ENCODE data around the gene FANCD2. TPM values are rescaled to one million over a fixed set of nuclear protein-coding genes. Genes with fewer than 3 reads are reported as not detected.

Gene FANCD2
- total RNA-seq, 1 experiment from 2014 or later = 74.9 TPM

DNA sequence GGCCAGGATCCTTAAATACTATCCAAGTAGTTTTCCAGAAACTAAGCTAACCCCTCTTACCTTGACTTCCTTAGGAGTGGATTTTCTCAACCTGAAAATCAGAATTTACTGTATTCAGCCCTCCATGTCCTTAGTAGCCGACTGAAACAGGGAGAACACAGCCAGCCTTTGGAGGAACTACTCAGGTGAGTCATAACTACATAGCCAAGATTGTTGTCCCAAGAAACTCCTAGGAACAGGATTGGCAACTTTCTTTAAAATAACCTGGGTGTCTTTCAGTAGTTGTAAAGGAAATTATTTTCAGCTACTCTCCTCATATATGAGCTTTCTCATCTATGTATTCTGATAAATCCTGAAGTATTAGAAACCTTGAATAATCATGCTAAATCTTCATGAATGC, 59.5 kb downstream of the FANCD2 start:
- no peak overlapping the region for H3K56ac ChIP-seq (ENCODE audit: insufficient read length, low read depth, low read length)
- H4K8ac ChIP-seq (replicated peaks; ENCODE audit: insufficient read length, low read depth, low read length) = no peak overlapping the region
- H2BK120ac ChIP-seq (ENCODE audit: low read depth, low read length, poor library complexity, severe bottlenecking) = no peak overlapping the region
- H3K9me3 ChIP-seq (ENCODE audit: control insufficient read depth, low read depth, low read length) = no peaks in the 10 kb centered on the region
- H3K27ac ChIP-seq (ENCODE audit: insufficient read length, low read depth, low read length) = no peak overlapping the region
- Mint-ChIP-seq H3K4me3 (no peak overlapping the region), H3K36me3 (ENCODE audit: insufficient read depth in 1 of 3, low read depth in 3 of 3) (peaks cover 20 to 78% (median 77%) of the 10 kb centered on the region in 3 experiments; a peak in 6 of 7 replicates), H3K9me3 (no peaks in the 10 kb centered on the region), H3K27ac (no peak overlapping the region), H3K27me3 (ENCODE audit: low read depth) (no peaks in the 10 kb centered on the region), H3K4me1 (no peaks in the 10 kb centered on the region)
- TF ChIP-seq, protein P1, sequence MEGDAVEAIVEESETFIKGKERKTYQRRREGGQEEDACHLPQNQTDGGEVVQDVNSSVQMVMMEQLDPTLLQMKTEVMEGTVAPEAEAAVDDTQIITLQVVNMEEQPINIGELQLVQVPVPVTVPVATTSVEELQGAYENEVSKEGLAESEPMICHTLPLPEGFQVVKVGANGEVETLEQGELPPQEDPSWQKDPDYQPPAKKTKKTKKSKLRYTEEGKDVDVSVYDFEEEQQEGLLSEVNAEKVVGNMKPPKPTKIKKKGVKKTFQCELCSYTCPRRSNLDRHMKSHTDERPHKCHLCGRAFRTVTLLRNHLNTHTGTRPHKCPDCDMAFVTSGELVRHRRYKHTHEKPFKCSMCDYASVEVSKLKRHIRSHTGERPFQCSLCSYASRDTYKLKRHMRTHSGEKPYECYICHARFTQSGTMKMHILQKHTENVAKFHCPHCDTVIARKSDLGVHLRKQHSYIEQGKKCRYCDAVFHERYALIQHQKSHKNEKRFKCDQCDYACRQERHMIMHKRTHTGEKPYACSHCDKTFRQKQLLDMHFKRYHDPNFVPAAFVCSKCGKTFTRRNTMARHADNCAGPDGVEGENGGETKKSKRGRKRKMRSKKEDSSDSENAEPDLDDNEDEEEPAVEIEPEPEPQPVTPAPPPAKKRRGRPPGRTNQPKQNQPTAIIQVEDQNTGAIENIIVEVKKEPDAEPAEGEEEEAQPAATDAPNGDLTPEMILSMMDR (conservative IDR thresholded peaks at IDR 0.05) = no peak
- no peaks in the 10 kb centered on the region for H3K4me1 ChIP-seq (ENCODE audit: insufficient read depth, low read length)
- H4K91ac ChIP-seq (ENCODE audit: insufficient read length, low read depth, low read length) = no peak overlapping the region
- no peak overlapping the region for H2BK15ac ChIP-seq (ENCODE audit: low read depth, low read length)
- no peaks in the 10 kb centered on the region for H3K27me3 ChIP-seq (ENCODE audit: insufficient read depth, low read length)
- no peak overlapping the region for H2BK12ac ChIP-seq (ENCODE audit: insufficient read length, low read depth, low read length)
- H3K23ac ChIP-seq (ENCODE audit: insufficient read length, low read depth, low read length) = no peak overlapping the region
- no peak overlapping the region for H3K4me2 ChIP-seq (ENCODE audit: insufficient read depth, insufficient read length, low read length)
- H3K9ac ChIP-seq (ENCODE audit: extremely low read depth, insufficient read length, low read length) = no peak overlapping the region
- no peak overlapping the region for H4K5ac ChIP-seq (ENCODE audit: insufficient read length, low read depth, low read length)
- no CpG with 5 or more reads among the region's 1 CpG for WGBS (ENCODE audit: extremely low coverage, insufficient read length, low lambda C conversion rate)
- DNase-seq = no peak
- H3K23me2 ChIP-seq (ENCODE audit: insufficient read length, low read depth, low read length, poor library complexity, severe bottlenecking) = no peaks in the 10 kb centered on the region
- no peak overlapping the region for H3K14ac ChIP-seq (ENCODE audit: insufficient read depth, low read length)
- H3K79me2 ChIP-seq (ENCODE audit: insufficient read depth, low read length) = no peaks in the 10 kb centered on the region
- no peak overlapping the region for H3K4ac ChIP-seq (ENCODE audit: low read depth, low read length)
- no peak overlapping the region for H3T11ph ChIP-seq (ENCODE audit: low read length)
- H3K18ac ChIP-seq (ENCODE audit: insufficient read length, low read depth, low read length) = no peak overlapping the region
- H2BK5ac ChIP-seq (ENCODE audit: insufficient read length, low read length) = no peak overlapping the region
- H2AFZ ChIP-seq (ENCODE audit: low read length) = no peak overlapping the region
- H4K20me1 ChIP-seq (ENCODE audit: control insufficient read depth, insufficient read depth, insufficient read length) = no peaks in the 10 kb centered on the region
- H2BK20ac ChIP-seq (ENCODE audit: low read depth, low read length, poor library complexity, severe bottlenecking) = no peak overlapping the region
- H2AK5ac ChIP-seq (ENCODE audit: insufficient read length, low read length) = no peak overlapping the region
- no peaks in the 10 kb centered on the region for H3K79me1 ChIP-seq (ENCODE audit: insufficient read depth, low read depth, low read length, poor library complexity, severe bottlenecking)

All from H9 (cell line).